ENCODE measurements around the gene CDK5RAP1.

The CDK5RAP1 gene

GRCh38 chr20:33332905-33333456 lies 68.3 kb downstream of the CDK5RAP1 start:
- DNase-seq = no peak

DNA sequence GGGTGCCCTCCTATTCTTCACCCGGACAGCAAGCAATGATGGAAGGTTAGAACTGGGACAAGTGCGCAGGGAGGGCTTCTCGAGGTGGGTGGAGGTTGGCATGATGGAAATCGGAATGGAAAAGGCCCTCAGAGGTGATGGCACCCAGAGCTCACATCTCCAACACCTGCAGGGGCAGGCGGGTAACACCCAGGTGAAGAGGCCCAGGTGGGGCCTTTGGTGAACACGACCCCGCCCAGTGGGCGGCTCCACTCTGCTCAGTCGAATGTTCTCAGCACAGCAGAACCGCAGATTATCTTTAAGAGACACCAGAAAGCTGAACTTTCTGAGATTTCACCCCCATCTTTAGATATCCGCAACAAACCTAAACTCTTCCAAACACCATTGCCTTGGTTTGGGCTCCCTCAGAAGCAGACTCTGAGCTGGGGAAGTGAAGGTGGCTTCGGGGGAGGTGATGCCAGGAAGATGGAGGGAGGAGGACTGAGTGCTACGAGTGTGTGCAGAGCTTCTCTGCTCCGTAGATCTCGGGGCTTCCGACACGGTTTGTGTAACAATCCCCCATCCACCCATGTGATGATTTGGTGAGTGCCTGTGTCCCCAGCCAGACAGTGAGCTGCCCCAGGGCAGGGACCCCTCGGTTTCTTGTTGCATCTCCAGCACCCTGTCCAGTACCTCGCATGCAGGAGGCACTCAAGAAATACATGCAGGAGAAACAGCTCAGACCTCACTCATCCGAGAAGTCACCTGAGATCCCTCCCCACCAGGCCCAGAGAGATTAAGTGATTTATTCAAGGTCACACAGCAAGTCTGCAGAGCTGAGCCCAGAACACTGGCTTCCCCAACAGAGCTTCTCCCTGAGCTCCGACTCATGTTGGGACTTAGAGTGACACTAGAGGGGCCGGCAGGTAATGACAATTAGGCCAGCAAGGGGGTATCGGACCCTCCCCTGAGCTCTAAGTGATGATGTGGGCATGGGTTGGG lies 72.9 kb downstream of the CDK5RAP1 start:
- no peak for DNase-seq

DNA sequence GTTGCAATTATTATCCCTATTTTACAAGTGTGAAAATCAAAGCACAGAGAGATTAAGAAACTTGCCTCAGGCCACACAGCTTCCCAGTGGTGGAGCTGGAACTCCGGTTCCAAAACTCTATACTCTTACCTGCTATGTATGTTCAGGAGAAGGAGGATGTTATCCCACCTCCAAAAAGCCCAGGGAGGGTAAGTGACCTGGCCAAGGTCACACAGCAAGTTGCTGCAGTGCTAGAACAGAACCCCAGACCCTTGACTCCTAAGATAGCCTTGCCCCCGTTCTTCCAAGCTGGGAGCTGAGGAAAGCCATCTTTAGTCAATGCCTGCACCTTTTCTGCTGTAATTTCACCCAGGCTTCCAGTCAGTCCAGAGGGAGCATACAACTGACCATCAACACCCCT lies 76.0 kb downstream of the CDK5RAP1 start:
- no peak for DNase-seq

- DNase-seq = no peak
Measured at GRCh38 chr20:33323236-33323635, 78.1 kb downstream of the CDK5RAP1 start.

GRCh38 chr20:33322456-33322855 lies 78.9 kb downstream of the CDK5RAP1 start:
- no peak for DNase-seq

DNA sequence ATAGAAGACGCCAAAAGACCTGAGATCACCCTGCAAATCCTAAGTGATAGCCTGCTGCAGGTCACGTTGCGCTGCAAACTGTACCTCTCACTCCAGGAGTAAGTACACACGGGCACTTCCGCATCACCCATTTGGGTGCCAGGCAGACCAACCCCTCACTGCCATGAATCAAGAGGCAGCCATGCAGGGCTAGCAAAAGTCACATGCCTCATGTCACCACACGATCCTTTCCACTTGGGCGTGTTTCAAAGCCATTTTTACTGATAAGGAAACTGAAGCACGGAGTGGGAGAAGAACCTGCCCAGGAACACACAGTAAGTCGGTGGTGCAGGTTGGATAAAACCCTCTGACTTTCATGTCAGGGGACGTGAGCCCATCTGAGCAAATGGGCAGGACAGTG lies 81.3 kb downstream of the CDK5RAP1 start:
- DNase-seq = no peak

GRCh38 chr20:33318096-33318429 lies 83.3 kb downstream of the CDK5RAP1 start:
- DNase-seq = no peak

DNA sequence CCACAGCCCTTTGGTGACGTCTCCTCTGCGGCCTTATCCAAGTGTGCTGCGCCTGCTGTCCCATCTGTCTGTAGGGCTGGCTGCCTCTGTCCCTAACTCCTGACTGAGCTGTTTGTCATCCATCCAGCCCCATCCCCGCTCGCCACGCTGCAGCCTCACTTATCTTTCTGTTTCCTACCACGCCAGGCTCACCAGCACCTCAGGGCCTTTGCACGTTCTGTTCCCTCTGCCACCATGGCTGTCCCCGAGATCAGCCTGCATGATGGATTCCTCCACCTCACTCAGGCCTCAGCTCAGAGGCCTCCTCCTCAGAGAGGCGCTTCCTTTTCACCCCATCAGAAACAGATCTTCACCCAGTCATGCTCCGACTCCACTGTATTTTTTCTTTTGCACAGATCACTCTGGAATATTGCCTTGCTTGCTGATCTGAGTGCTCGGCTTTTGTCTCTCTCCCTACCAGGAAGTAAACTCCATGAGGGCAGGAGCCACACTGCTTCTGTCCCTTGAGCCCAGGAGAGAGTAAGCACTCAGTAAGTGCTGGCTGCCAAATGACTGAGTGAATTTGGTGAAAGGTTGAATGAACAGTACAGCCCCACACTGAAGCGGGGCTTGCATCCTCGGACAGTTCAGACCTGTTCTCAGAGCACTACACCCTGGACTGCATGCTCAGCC lies 83.8 kb downstream of the CDK5RAP1 start:
- no peak for DNase-seq

GRCh38 chr20:33316958-33317357 lies 84.4 kb downstream of the CDK5RAP1 start:
- no peak for DNase-seq

GRCh38 chr20:33316343-33316742 lies 85.0 kb downstream of the CDK5RAP1 start:
- no peak for DNase-seq

DNA sequence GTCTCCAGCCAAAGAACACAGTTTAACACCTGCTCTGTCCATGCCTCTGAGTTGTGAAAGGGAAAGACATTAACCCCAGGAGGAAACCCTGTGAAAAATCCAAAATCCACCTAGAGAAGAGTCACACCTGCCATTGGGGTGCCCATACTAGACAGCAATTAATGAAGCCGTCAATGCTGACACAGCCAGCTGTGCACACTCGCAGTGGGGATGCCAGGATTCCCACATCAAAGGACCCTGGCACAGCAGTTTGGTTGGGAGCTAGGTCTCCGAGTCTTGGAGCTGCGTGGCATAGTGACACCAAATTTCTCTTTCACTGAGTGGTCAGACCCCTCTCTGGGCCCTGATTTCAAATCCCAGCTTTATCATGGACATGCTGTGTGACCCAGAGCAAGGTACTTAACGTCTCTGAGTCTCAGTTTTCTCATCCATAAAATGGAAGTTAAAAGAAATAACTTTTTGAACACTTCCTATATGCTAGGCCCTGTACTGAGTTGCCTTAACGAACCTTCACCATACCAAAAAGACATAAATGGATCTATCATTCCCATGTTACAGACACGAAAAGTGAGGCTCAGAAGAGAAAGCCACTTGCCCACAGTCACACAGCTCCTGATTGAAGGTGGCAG lies 87.5 kb downstream of the CDK5RAP1 start:
- no peak for DNase-seq

DNA sequence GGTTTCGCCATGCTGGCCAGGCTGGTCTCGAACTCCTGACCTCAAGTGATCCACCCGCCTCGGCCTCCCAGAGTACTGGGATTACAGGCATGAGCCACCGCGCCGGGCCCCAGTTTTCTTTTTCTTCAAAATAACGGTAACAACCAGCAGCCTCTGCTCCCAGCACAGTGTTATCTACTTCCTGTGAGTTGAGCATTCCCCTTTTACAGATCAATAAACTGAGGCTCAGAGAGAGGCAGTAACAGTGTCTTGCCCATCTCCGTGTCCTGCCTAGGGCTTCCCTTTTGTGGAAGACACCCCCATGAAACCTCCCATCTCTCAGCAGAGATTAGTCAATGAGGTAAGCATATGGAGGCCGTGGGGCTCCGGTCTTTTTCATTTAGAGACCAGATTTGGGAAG lies 88.7 kb downstream of the CDK5RAP1 start:
- no peak for DNase-seq

DNA sequence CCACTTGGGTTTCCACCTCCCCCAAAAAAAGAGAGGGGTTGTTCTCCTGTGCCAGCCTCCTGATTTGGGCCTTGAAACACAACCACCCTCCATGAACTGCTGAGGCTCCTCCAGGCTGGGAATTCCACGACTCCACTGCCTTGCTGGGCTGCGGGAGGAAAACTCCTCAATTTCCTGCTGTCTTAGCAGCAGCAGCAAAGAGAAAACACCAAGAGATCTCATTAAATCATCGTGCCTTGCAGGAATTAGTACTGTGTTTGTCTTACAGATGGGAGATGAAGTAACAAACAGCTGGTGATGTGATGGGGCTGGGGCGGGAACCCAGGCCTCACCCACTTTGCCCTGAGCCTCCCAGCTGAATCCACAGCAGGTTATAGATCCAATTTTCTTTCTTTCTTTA lies 89.3 kb downstream of the CDK5RAP1 start:
- DNase-seq = no peak

- no peak for DNase-seq
Measured at GRCh38 chr20:33311011-33311410, 90.3 kb downstream of the CDK5RAP1 start.

GRCh38 chr20:33310327-33310899 lies 90.9 kb downstream of the CDK5RAP1 start:
- DNase-seq = no peak

DNA sequence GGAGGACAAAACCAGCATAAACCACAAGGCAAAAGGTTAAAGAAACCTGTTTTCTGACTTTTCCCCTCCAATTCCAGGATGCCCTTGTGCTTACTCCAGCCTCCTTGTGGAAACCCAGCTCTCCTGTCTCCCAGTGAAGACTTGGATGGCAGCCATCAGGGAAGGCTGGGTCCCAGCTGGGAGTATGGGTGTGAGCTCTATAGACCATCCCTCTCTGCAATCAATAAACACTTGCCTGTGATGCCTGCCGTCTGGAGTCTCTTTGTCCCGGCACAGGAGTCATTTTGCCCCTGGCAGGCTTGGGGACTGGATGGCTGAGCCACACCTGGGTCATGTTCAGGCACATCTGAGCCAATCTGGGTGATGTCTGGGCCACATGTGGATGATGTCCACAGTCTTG lies 91.7 kb downstream of the CDK5RAP1 start:
- no peak for DNase-seq

All from right hindlimb (tissue), 1 donor.